HFFc6 (cell line): ENCODE results near the gene SELENOV. TPM values are rescaled to one million over a fixed set of nuclear protein-coding genes. Genes with fewer than 3 reads are reported as not detected.

Source experiments
- DNase-seq: peaks from one replicate; pipeline ENCODE4 v3.0.0-alpha.2; 2018
- H3K27ac Mint-ChIP-seq: 2 replicates; pipeline ENCODE4 v1.8.0; 2020; ENCODE audit warnings: mild to moderate bottlenecking, mixed read lengths
- H3K27me3 Mint-ChIP-seq: 2 replicates; pipeline ENCODE4 v1.8.0; 2021; ENCODE audit warnings: mild to moderate bottlenecking, moderate library complexity, mixed read lengths; ENCODE audit not compliant: insufficient read depth
- H3K36me3 Mint-ChIP-seq: 2 replicates; pipeline ENCODE4 v1.8.0; 2021; ENCODE audit warnings: low read depth, mixed read lengths
- H3K4me1 Mint-ChIP-seq: 2 replicates; pipeline ENCODE4 v1.8.0; 2020; ENCODE audit warnings: low read depth, mixed read lengths
- H3K4me3 Mint-ChIP-seq: 2 replicates; pipeline ENCODE4 v1.8.0; 2020; ENCODE audit warnings: mild to moderate bottlenecking, moderate library complexity, mixed read lengths
- H3K9me3 Mint-ChIP-seq: 2 replicates; pipeline ENCODE4 v1.8.0; 2020; ENCODE audit warnings: mild to moderate bottlenecking, mixed read lengths
- CTCF ChIP-seq: fragments of 200-600 bp; sonication (generic); IDR thresholded peaks from 2 replicates; pipeline ENCODE4 v1.5.0; 2021; ENCODE audit warnings: antibody characterized with exemption, mild to moderate bottlenecking
- total RNA-seq, 6 experiments: library from RNA; stranded (reverse); fragmentation: NEBNext Ultra II Directional; extraction: Animal tissue kit (Norgen Biotek cat#: 25700); gene quantifications; 2 replicates in 1 of 6; 3 replicates in 5 of 6; pipeline ENCODE4 v1.2.3, GENCODE V29; 2021

SELENOV gene
- total RNA-seq, 6 experiments from 2014 or later = not detected

- Mint-ChIP-seq H3K9me3 (no peaks in the 10 kb centered on the region), H3K4me1 (peaks cover 18% of the 10 kb centered on the region), H3K27ac (no peak overlapping the region), H3K36me3 (no peaks in the 10 kb centered on the region), H3K27me3 (peaks cover 45% of the 10 kb centered on the region), H3K4me3 (no peak overlapping the region)
- no peak for TF ChIP-seq CTCF
- DNase-seq = no peak
Measured at GRCh38 chr19:39501340-39501739, 13.6 kb upstream of the SELENOV start.

GRCh38 chr19:39502640-39503417 is 12.1 kb upstream of the SELENOV start:
- no peaks in the 10 kb centered on the region for H3K9me3 Mint-ChIP-seq
- no peak overlapping the region for H3K27ac Mint-ChIP-seq
- peak; percentile 93 for TF ChIP-seq CTCF
- H3K4me1 Mint-ChIP-seq = peaks cover 22% of the 10 kb centered on the region
- H3K27me3 Mint-ChIP-seq = peaks cover 51% of the 10 kb centered on the region
- DNase-seq = no peak
- H3K36me3 Mint-ChIP-seq = no peaks in the 10 kb centered on the region
- no peak overlapping the region for H3K4me3 Mint-ChIP-seq

GRCh38 chr19:39506598-39506943 is 8.4 kb upstream of the SELENOV start:
- H3K36me3 Mint-ChIP-seq = no peaks in the 10 kb centered on the region
- peaks cover 39% of the 10 kb centered on the region for H3K27me3 Mint-ChIP-seq
- no peaks in the 10 kb centered on the region for H3K9me3 Mint-ChIP-seq
- peaks cover 8% of the 10 kb centered on the region; the same call in 1 of the 2 replicates for H3K4me1 Mint-ChIP-seq
- DNase-seq = no peak
- TF ChIP-seq CTCF = no peak
- H3K4me3 Mint-ChIP-seq = peak overlapping the region; percentile 34; the same call in 1 of the 2 replicates
- no peak overlapping the region for H3K27ac Mint-ChIP-seq

GRCh38 chr19:39506944-39507714 is 7.8 kb upstream of the SELENOV start:
- Mint-ChIP-seq H3K36me3 (no peaks in the 10 kb centered on the region), H3K27ac (no peak overlapping the region), H3K9me3 (no peaks in the 10 kb centered on the region), H3K27me3 (peaks cover 42% of the 10 kb centered on the region), H3K4me3 (peak overlapping the region; percentile 72), H3K4me1 (peaks cover 8% of the 10 kb centered on the region; the same call in 1 of the 2 replicates)
- no peak for TF ChIP-seq CTCF
- no peak for DNase-seq

GRCh38 chr19:39507715-39508364 is 7.1 kb upstream of the SELENOV start:
- no peak for TF ChIP-seq CTCF
- peaks cover 42% of the 10 kb centered on the region for H3K27me3 Mint-ChIP-seq
- H3K4me1 Mint-ChIP-seq = peaks cover 8% of the 10 kb centered on the region; the same call in 1 of the 2 replicates
- peak overlapping the region; percentile 72 for H3K4me3 Mint-ChIP-seq
- H3K9me3 Mint-ChIP-seq = no peaks in the 10 kb centered on the region
- no peak for DNase-seq
- no peak overlapping the region for H3K27ac Mint-ChIP-seq
- no peaks in the 10 kb centered on the region for H3K36me3 Mint-ChIP-seq
